Endometrial microvascular endothelial cells (primary cell): Measurements from ENCODE around the gene RPS6KA4. TPM values are rescaled to one million over a fixed set of nuclear protein-coding genes. Genes with fewer than 3 reads are reported as not detected.
"Not testable (repeated sequence)": the region's sequence is repeated elsewhere in the genome, so short reads cannot be mapped to it uniquely, and the experiment has no call there.

Experiments
- in situ Hi-C: cut with HindIII; loops from 2 replicates; pipeline ENCODE4 v1.10.0; 2017; ENCODE audit warnings: low sequenced_read_pairs, low pct_unique_long_range_greater_than_20kb; ENCODE audit errors: inconsistent ontology term
- total RNA-seq: library from RNA; depleted of rRNA; stranded (reverse); fragments of >200 nt; gene quantifications from one replicate; pipeline ENCODE4 v1.2.3, GENCODE V29; 2015; ENCODE audit errors: inconsistent ontology term

RPS6KA4 gene
- 69.0 TPM for total RNA-seq

GRCh38 chr11:64358907-64359711 is at the start of gene RPS6KA4:
Gene RPS6KA4 (plus strand): TSS chr11:64359162. CDS start chr11:64359236, 74 bp downstream.
- in situ Hi-C loops: no loop called here

DNA sequence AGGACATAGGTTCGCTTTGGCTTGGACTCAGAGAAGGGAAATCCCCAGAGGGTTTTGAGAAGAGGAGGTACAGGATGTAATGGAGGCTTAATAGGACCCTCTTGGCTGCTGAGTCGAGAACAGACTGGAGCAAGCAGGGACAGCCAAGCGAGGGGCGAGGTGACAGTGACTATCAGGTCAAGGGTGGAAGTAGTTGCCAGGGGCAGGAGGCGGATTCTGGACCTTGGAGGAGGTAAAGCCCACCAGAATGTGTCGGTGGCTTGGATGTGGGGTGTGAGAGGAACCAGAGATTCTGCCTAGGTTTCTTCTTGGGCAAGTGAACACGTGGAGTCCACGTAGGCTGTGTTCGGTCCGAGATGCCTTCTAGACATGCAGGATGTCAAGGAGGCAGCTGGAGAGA is 46.0 kb upstream of the RPS6KA4 start:
- in situ Hi-C loops: no loop called here

- in situ Hi-C loops: no loop called here
Observed at GRCh38 chr11:64313491-64314145, 45.3 kb upstream of the RPS6KA4 start.

- in situ Hi-C loops: no loop called here
Observed at GRCh38 chr11:64314146-64314804, 44.7 kb upstream of the RPS6KA4 start.

- in situ Hi-C loops: no loop called here
Observed at GRCh38 chr11:64314805-64315561, 44.0 kb upstream of the RPS6KA4 start.

DNA sequence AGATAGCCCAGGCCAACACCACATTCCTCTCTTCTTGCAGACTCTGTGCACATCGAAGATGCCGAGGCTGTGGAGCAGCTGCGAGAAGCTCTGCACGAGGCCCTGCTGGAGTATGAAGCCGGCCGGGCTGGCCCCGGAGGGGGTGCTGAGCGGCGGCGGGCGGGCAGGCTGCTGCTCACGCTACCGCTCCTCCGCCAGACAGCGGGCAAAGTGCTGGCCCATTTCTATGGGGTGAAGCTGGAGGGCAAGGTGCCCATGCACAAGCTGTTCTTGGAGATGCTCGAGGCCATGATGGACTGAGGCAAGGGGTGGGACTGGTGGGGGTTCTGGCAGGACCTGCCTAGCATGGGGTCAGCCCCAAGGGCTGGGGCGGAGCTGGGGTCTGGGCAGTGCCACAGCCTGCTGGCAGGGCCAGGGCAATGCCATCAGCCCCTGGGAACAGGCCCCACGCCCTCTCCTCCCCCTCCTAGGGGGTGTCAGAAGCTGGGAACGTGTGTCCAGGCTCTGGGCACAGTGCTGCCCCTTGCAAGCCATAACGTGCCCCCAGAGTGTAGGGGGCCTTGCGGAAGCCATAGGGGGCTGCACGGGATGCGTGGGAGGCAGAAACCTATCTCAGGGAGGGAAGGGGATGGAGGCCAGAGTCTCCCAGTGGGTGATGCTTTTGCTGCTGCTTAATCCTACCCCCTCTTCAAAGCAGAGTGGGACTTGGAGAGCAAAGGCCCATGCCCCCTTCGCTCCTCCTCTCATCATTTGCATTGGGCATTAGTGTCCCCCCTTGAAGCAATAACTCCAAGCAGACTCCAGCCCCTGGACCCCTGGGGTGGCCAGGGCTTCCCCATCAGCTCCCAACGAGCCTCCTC is 43.1 kb upstream of the RPS6KA4 start:
- in situ Hi-C loops: not testable (repeated sequence)

GRCh38 chr11:64316672-64317324 is 42.2 kb upstream of the RPS6KA4 start:
- in situ Hi-C loops: no loop called here

- in situ Hi-C loops: no loop called here
Observed at GRCh38 chr11:64317325-64317960, 41.5 kb upstream of the RPS6KA4 start, which contains the start of gene TRMT112. Gene TRMT112 (minus strand): TSS chr11:64317559. CDS start chr11:64317526, 33 bp downstream.

- in situ Hi-C loops: no loop called here
Observed at GRCh38 chr11:64317961-64318765, 40.8 kb upstream of the RPS6KA4 start, which contains the start of gene PRDX5. Gene PRDX5 (plus strand): TSS chr11:64318121. CDS start chr11:64318216, 95 bp downstream.

DNA sequence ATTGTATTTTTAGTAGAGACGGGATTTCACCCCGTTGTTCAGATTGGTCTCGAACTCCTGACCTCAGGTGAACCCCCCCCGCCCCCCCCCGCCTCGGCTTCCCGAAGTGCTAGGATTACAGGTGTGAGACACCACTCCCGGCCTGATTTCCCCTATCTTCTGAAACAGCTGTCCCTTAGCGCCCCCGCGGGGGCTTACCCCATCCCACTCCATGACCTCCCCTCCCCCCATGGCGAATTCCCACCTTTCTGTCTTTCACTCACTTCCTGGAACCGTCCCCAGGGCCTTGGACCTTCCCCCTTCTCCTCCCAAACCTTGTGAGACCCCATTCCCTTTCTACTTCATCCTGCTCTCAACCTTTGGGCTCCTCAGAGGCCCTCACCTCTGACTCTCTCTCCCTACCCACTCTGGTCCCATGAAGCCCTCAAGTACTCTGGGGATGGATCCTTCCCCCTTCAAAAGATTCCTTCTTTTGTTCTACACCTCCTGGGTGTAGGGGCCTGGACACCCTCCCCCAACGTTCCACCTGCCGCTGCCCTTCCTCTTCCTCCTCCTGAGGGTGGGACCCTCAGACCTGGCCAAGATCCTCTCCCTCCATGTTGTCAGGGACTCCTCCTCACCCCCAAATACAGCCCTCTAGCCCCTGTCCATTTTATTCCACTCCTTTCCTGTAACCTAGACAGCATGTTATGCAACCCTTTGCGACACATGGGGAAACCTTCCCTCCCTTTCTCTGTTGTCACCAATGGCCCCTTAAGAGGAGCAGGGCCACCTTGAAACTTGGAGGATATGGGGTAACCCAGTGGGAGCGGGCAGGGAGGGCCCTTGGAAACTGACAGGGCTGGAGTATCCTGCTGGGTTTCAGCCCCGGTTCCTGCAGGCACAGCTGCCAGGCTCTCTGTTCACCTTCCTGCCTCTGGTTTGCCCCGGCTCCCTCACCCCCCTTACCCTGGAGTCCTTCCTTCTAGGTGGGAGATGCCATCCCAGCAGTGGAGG is 39.9 kb upstream of the RPS6KA4 start:
- in situ Hi-C loops: no loop called here

DNA sequence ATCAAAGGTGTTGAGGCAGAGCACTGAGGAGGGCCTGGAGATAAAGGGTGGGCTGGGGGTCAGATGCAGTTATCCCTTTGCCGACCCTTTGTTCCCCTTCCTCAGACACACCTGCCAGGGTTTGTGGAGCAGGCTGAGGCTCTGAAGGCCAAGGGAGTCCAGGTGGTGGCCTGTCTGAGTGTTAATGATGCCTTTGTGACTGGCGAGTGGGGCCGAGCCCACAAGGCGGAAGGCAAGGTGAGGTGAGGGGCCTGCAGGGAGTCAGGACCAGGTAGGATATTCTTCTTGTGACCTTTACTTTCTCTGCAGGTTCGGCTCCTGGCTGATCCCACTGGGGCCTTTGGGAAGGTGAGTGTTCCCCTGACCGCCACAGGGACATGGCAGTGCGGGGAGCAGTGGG is 38.4 kb upstream of the RPS6KA4 start:
- in situ Hi-C loops: no loop called here

DNA sequence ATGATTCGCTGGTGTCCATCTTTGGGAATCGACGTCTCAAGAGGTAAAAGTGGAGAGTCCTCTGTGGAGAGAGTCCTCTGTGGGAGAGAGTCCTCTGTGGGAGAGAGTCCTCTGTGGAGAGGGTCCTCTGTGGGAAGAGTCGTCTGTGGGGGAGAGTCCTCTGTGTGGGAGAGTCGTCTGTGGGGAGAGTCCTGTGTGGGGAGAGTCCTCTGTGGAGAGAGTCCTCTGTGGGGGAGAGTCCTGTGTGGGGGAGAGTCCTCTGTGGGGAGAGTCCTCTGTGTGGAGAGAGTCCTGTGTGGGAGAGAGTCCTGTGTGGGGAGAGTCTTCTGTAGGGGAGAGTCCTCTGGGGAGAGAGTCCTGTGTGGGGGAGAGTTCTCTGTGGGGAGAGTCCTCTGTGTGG is 37.9 kb upstream of the RPS6KA4 start:
- in situ Hi-C loops: no loop called here

DNA sequence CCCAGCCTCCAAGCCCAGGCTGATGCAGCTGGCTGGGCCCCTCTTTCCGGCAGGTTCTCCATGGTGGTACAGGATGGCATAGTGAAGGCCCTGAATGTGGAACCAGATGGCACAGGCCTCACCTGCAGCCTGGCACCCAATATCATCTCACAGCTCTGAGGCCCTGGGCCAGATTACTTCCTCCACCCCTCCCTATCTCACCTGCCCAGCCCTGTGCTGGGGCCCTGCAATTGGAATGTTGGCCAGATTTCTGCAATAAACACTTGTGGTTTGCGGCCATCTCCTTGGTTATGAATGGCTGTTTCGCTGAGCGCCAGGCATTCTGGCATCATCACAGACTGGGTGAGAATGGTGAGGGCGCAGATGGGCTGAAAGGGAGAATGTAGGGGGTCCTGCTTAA is 37.4 kb upstream of the RPS6KA4 start:
- in situ Hi-C loops: no loop called here

- in situ Hi-C loops: no loop called here
Observed at GRCh38 chr11:64322925-64323260, 36.1 kb upstream of the RPS6KA4 start.

DNA sequence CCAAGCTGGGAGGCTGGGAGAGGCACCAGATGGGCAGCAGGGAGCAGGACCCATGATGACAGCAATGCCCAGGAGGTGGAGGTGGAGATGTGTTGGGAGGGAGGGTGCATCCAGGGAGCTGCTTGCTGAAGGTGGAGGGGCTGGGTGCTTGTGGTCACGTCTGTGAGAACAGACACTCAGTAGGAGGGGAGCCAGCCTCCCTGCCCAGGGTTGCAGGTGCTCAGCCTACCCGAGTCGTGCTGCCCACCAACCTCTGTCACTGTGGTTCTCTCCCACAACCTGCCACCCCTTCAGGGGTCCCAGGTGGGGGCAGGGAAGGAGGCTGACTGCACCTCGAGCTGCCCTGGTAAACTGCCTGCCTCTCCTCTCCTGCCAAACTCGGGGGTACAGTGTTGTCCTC is 35.6 kb upstream of the RPS6KA4 start:
- in situ Hi-C loops: no loop called here
